Measurements from ENCODE around the gene TIMELESS.
A peak's percentile ranks its signal among the peaks of the same experiment; 100 is the strongest.
"Not testable (repeated sequence)": the region's sequence is repeated elsewhere in the genome, so short reads cannot be mapped to it uniquely, and the experiment has no call there.

TIMELESS gene, protein sequence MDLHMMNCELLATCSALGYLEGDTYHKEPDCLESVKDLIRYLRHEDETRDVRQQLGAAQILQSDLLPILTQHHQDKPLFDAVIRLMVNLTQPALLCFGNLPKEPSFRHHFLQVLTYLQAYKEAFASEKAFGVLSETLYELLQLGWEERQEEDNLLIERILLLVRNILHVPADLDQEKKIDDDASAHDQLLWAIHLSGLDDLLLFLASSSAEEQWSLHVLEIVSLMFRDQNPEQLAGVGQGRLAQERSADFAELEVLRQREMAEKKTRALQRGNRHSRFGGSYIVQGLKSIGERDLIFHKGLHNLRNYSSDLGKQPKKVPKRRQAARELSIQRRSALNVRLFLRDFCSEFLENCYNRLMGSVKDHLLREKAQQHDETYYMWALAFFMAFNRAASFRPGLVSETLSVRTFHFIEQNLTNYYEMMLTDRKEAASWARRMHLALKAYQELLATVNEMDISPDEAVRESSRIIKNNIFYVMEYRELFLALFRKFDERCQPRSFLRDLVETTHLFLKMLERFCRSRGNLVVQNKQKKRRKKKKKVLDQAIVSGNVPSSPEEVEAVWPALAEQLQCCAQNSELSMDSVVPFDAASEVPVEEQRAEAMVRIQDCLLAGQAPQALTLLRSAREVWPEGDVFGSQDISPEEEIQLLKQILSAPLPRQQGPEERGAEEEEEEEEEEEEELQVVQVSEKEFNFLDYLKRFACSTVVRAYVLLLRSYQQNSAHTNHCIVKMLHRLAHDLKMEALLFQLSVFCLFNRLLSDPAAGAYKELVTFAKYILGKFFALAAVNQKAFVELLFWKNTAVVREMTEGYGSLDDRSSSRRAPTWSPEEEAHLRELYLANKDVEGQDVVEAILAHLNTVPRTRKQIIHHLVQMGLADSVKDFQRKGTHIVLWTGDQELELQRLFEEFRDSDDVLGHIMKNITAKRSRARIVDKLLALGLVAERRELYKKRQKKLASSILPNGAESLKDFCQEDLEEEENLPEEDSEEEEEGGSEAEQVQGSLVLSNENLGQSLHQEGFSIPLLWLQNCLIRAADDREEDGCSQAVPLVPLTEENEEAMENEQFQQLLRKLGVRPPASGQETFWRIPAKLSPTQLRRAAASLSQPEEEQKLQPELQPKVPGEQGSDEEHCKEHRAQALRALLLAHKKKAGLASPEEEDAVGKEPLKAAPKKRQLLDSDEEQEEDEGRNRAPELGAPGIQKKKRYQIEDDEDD

DNA sequence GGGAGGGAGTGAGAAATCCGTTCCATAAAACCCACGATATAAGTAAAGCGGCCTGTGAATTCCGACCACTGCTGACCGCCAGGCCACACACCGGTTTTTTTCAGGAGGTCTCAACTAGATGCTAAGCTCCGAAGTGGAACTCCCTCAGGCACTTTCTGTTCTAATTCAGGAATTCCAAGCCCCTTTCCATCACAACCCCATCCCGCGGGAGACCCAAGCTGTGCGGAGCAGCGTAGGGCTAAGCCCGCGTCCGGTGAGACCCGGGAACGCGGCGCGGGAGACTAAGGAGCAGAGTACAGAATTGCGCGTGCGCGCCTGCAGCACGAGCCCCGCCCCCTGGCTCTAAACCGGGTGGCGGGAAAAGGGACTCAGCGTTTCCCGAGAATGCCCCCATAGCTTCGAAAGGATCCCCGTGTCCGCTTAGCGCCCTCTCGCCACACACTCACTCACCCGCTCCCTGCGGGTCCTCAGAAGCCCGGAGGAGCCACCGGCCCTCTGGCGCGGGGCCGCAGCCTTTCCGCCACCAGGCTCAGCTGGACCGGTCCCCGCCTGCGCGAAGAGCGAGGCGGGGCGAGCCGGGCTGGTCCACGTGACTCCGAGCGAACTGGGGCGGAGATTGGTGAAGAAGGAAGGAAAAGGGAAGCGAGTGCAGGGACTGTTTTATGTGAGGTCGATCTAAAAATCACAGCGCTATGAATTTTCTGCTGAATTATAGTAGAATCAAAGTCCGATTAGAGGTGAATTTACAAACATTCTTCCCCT lies at the start of gene TIMELESS:
TIMELESS (minus strand) TSS at position 567 of the 762 bp plus-strand sequence. CDS start 15,256 bp downstream, outside the sequence.
- no peak for TF ChIP-seq CTCF (conservative IDR thresholded peaks at IDR 0.05; ENCODE audit: low read depth, low read length)
- peak within 1 kb of the TSS; percentile 85 for H3K4me3 ChIP-seq (ENCODE audit: low read length)
- DNase-seq (ENCODE audit: low read depth): peak; percentile 56

DNA sequence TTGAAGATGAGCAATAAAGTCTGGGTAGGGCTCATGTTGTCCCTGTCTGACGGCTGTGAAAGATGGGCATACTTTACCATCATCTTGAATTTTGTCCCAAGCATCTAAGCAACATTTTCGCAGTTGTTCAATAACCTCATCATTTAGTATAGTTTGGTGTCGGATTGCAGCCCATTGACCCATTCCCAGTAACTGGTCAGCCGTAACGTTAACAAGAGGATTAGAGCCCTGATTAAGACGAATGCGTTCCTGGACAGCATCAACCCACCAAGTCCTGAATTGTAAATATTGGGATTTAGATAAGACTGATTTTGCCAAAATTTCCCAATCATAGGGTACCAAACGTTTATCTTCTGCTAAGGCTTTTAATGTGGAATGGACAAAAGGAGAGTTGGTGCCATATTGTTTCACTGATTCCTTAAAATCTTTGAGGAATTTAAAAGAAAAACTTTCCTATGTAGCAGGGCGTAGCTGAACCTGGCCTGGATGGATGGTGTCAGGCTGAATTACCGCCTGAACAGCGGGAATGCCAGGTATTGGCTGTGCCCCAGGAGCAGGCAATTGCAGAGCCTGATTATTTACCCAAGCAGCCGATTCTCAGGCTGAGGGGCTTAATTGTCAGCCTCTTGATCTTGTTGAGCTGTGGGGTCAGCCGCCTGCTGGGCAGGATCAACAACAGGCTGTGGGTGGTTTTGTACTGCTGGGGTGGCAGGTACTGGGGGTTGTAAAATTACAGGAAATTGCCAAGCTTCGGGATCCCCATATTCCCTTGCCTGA lies 49.1 kb upstream of the TIMELESS start:
- not testable (repeated sequence) for DNase-seq (ENCODE audit: low read depth); H3K4me3 ChIP-seq (ENCODE audit: low read length)

DNA sequence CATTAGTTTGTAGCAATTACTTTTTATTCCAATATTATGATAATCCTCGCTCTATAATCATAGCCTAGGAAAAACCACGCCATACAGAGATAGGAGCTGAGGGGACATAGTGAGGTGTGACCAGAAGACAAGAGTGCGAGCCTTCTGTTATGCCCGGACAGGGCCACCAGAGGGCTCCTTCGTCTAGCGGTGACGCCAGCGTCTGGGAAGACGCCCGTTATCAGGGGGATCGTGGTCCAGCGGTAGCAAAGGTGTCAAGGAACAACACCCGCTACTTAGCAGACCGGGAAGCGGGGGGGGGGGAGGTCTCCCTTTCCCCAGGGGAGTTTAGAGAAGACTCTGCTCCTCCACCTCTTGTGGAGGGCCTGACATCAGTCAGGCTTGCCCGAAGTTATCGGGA lies 47.5 kb upstream of the TIMELESS start:
- H3K4me3 ChIP-seq (ENCODE audit: low read length); DNase-seq (ENCODE audit: low read depth): not testable (repeated sequence)
- peak; percentile 45 for TF ChIP-seq CTCF (conservative IDR thresholded peaks at IDR 0.05; ENCODE audit: low read depth, low read length)

- DNase-seq (ENCODE audit: low read depth); H3K4me3 ChIP-seq (ENCODE audit: low read length): not testable (repeated sequence)
Observed at GRCh38 chr12:56494481-56494880, 45.3 kb upstream of the TIMELESS start.

DNA sequence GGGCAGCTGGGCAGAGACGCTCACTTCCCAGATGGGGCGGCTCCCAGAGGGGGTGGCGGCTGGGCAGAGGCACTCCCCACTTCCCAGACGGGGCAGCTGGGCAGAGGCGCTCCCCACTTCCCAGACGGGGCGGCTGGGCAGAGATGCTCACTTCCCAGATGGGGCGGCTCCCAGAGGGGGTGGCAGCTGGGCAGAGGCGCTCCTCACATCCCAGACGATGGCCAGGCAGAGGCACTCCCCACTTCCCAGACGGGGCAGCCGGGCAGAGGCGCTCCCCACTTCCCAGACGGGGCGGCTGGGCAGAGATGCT lies 44.8 kb upstream of the TIMELESS start:
- H3K4me3 ChIP-seq (ENCODE audit: low read length); DNase-seq (ENCODE audit: low read depth): not testable (repeated sequence)

DNA sequence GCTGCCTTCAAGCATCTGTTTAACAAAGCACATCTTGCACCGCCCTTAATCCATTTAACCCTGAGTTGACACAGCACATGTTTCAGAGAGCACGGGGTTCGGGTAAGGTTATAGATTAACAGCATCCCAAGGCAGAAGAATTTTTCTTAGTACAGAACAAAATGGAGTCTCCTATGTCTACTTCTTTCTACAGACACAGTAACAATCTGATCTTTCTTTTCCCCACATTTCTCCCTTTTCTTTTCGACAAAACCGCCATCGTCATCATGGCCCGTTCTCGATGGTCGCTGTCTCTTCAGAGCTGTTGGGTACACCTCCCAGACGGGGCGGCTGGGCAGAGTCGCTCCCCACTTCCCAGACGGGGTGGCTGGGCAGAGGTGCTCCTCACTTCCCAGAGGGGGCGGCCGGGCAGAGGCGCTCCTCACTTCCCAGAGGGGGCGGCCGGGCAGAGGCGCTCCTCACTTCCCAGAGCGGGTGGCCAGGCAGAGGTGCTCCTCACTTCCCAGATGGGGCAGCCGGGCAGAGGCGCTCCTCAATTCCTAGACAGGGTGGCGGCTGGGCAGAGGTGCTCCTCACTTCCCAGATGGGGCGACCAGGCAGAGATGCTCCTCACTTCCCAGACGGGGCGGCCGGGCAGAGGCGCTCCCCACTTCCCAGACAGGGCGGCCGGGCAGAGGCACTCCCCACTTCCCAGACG lies 44.3 kb upstream of the TIMELESS start:
- DNase-seq (ENCODE audit: low read depth); H3K4me3 ChIP-seq (ENCODE audit: low read length): not testable (repeated sequence)

- TF ChIP-seq CTCF (conservative IDR thresholded peaks at IDR 0.05; ENCODE audit: low read depth, low read length): no peak
- H3K4me3 ChIP-seq (ENCODE audit: low read length): no peak overlapping the region
- DNase-seq (ENCODE audit: low read depth): no peak
Observed at GRCh38 chr12:56490360-56490759, 41.1 kb upstream of the TIMELESS start.

All from retinal pigment epithelial cell (primary cell).